Measurements from ENCODE around the gene MYCN. TPM values are rescaled to one million over a fixed set of nuclear protein-coding genes. Genes with fewer than 3 reads are reported as not detected.

Gene MYCN
- total RNA-seq (under 1 TPM; 0.23 to 0.42 (median 0.33) TPM), polyA plus RNA-seq (0.29 TPM)
- long read RNA-seq, donor 1 = 0 reads
- long read RNA-seq, donor 2 = 0 reads
- long read RNA-seq, donor 3 = 0 reads
- long read RNA-seq, donor 4 = 0 reads

DNA sequence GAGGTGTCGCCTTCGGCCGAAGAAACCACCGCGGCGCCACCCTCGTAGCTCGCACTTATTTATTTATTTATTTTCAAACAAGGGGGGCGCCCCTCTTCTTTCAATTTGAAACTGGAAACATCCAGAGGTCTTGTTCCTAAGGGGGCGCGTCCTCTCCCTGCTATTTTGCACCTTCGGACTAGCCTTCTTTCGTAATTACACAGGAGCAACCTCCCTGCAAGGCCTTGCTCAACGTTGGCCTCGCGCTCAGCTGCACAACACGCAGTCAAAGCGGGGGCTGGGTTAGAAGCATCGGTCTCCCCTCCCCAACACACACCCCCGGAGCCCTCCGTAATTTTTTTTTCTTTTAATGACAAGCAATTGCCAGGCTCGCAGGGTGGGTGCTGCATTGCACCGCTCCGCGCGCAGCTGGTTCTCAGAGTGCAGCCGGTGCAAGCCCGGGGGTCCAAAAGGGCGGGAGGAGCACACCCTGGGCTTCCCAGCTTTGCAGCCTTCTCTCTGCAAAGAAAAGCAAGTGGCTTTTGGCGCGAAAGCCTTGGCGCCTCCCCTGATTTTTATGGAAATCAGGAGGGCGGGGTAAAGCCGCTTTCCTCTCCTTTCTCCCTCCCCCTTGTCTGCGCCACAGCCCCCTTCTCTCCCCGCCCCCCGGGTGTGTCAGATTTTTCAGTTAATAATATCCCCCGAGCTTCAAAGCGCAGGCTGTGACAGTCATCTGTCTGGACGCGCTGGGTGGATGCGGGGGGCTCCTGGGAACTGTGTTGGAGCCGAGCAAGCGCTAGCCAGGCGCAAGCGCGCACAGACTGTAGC lies at the start of gene MYCN:
MYCN (plus strand) TSS at position 697 of the 807 bp plus-strand sequence. CDS start 1,515 bp downstream, outside the sequence.
- peak; percentile 23 to 69 (median 62) for DNase-seq
- Histone ChIP-seq H3K4me3 (ENCODE audit: low read length) (peak within 1 kb of the TSS; percentile 31), H3K27ac (ENCODE audit: low read length) (no peak within 1 kb of the TSS), H3K9me3 (ENCODE audit: control insufficient read depth, low read length) (no peaks in the 10 kb centered on the region), H3K27me3 (ENCODE audit: control insufficient read depth, insufficient read depth) (no peaks in the 10 kb centered on the region), H3K4me1 (ENCODE audit: control insufficient read depth, insufficient read depth, low read length) (no peaks in the 10 kb centered on the region)
- ATAC-seq = peak; percentile 16 to 30
- WGBS = 1% methylated on average over 47 of the region's 47 CpGs
- intact Hi-C loops (cut with DNase I) = loop anchor here in 3 of 4 donors (5.0 to 10.0 kb wide), 11 partner anchors 303 to 667 kb away; no protein-coding TSS in a partner anchor

DNA sequence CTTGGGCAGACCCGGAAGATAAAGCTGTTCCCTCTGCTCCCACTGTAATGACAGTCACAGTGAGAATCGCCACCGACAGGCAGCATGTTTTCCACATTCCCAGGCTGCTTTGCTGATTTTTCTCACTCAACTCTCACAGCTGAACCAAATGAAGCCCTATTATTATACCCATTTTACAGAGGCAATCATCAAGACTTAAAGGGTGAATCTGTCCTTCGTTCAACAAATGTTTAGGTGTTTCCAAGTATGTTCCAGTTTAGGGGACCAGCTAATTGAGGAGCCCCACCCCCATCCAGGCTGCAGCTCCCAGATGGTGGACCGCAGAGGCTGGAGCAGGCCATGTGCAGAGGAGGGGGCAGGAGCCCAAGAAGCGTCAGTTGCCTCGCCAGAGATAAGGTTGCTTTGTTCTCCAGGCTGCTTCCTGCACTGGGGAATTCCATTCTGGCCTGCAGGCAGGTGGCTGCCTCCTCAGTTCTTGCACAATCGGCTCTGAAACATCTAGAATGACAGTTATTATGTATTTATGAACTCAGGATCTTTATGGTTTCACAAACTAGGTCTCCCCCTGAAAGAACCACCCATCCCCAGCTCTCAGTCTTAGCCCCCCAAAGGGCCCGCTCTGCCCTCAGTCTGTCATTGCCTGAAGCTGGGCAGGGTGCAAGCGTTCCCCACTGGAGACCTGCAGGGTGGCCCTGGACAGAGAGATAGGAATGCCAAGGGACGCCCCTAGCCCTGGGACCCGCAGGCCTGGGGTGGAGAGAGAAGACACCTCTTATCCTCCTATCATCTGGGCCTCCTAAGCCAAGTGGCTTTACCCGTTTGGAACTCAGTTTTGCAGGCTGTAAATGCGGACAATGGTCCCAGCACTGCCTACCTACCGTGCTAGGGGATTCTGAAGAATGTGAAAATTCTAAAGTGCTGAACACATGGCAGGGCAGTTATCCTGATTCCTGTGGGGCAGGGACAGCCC lies 49.1 kb upstream of the MYCN start:
- Histone ChIP-seq H3K27ac (ENCODE audit: low read length) (no peak overlapping the region), H3K27me3 (ENCODE audit: control insufficient read depth, insufficient read depth) (no peaks in the 10 kb centered on the region), H3K4me1 (ENCODE audit: control insufficient read depth, insufficient read depth, low read length) (no peaks in the 10 kb centered on the region), H3K9me3 (ENCODE audit: control insufficient read depth, low read length) (no peaks in the 10 kb centered on the region), H3K4me3 (ENCODE audit: low read length) (no peak overlapping the region)
- intact Hi-C loops (cut with DNase I) = no loop called here
- ATAC-seq (peak in 1 of 2 donors; percentile 12), DNase-seq (no peak)
- 76% methylated on average over 15 of the region's 15 CpGs for WGBS

DNA sequence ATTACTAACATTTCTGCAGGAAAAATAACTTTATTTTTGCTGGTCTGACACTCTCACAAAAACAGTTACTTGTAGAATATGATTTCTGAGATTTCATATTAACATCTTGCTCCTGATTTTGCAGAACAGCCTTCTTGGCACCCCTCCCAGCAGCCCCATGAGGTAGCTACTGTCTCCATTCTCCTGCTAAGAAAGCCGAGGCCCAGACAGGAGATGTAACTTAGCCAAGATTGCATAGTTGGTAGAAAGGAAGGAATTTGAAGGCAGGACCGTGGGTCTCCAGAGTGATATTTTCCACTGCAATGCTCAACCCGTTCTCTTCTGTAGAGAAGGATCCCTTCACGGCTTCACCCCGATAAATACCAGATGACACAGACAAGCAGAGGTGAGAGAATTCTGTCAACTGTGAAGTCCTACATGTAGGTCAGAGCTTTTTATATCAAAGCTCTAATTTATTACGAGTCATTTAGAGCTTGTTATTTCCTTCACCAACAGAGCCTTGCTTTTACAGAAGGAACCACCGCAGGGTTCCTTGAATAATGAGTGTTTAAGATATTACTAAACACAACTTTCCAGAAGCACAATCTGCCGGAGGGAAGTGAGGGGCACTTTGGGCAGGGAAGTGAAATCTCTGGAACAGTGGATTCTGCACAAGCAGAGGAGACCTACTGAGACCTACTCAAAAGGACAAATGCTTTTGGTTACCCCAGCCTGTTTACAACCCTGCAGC lies 48.0 kb upstream of the MYCN start:
- ATAC-seq (no peak), DNase-seq (no peak)
- no peaks in the 10 kb centered on the region for H3K27me3 ChIP-seq (ENCODE audit: control insufficient read depth, insufficient read depth)
- 52% methylated on average over 8 of the region's 8 CpGs for WGBS
- intact Hi-C loops (cut with DNase I) = no loop called here
- H3K27ac ChIP-seq (ENCODE audit: low read length) = no peak overlapping the region
- no peaks in the 10 kb centered on the region for H3K9me3 ChIP-seq (ENCODE audit: control insufficient read depth, low read length)
- H3K4me1 ChIP-seq (ENCODE audit: control insufficient read depth, insufficient read depth, low read length) = no peaks in the 10 kb centered on the region
- no peak overlapping the region for H3K4me3 ChIP-seq (ENCODE audit: low read length)

DNA sequence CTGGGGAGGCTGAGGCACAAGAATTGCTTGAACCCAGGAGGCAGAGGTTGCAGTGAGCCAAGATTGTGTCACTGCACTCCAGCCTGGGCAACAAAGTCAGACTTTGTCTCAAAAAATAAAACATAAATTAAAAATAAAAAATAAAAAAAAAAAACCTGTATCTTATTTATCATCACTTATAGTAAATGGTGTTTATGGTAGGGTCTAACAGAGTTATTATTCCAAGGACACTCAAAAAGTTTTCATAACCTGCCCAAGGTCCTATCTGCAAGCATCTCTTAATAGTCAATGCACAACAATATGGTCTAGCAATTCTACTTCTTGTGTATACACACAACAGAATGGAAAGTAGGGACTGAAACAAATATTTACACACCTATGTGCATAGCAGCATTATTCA lies 47.3 kb upstream of the MYCN start:
- no peaks in the 10 kb centered on the region for H3K27me3 ChIP-seq (ENCODE audit: control insufficient read depth, insufficient read depth)
- intact Hi-C loops (cut with DNase I) = no loop called here
- H3K4me1 ChIP-seq (ENCODE audit: control insufficient read depth, insufficient read depth, low read length) = no peaks in the 10 kb centered on the region
- DNase-seq (no peak), ATAC-seq (no peak)
- no peak overlapping the region for H3K4me3 ChIP-seq (ENCODE audit: low read length)
- H3K9me3 ChIP-seq (ENCODE audit: control insufficient read depth, low read length) = no peaks in the 10 kb centered on the region
- H3K27ac ChIP-seq (ENCODE audit: low read length) = no peak overlapping the region

DNA sequence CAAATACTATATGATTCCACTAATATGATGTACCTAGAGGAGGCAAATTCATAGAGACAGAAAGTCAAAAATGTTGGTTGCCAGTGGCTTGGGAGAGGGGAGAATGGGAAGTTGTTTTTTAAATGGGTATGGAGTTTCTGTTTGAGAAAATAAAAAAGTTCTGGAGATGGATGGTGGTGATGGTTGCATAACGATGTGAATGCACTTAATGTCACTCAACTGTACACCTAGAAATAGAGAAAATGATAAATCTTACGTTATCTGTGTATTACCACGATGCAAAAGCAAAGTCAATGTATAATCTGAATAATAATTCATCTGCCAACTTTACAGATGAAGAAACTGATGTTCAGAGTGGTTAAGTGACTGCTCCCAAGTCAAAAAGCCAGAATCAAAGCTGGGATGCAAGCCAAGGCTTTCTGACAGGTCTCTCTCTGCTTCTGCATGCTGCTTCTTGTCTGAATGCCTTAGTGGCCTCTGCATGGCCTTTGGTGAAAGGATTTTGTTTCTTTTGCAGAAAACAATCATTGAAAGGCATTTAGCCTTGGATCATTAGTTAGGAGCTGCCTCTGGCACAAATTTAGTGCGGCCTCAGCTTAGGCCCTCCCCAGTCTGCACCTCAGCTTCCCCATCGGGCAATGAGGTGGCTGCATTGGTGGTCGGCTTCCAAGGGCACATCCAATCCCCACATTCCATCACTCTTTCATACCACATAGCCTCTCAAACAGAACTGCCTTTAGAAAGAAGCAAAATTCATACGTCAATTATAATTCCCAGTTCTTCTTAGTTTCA lies 46.5 kb upstream of the MYCN start:
- no peak for ATAC-seq
- intact Hi-C loops (cut with DNase I) = no loop called here
- WGBS = 88% methylated on average over 7 of the region's 7 CpGs

DNA sequence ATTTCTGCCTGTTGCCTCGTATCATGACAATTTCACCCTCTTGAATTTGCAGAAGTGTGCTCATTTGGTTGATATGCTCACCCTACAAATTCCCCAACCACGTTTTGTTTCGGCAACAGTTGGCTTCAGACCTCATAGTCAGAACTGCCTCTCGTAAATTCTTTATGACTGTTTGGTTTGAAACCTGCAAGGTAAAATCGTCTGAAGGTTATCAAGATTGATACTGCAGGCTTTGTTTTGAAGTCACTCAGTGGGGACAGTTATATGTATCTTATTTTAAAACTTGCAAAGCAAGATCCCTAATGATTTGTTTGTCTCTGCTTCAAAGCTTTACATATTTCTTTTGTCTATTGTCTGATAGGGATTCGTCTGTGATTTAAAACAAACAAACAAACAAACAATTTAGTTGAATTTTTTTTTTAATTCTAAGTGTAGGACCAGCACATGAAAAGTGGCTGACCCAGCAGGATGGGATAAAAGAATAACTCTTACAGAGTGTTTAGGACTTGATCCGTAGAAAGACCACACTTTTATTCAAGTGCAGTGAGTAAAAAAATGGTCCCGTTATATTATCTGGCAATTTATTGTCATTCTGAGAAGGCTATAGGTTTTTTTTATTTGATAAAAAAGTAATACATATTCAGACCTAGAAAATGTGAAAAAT lies 45.7 kb upstream of the MYCN start:
- H3K4me3 ChIP-seq (ENCODE audit: low read length) = no peak overlapping the region
- no peaks in the 10 kb centered on the region for H3K9me3 ChIP-seq (ENCODE audit: control insufficient read depth, low read length)
- intact Hi-C loops (cut with DNase I) = no loop called here
- H3K27me3 ChIP-seq (ENCODE audit: control insufficient read depth, insufficient read depth) = no peaks in the 10 kb centered on the region
- ATAC-seq (no peak), DNase-seq (no peak)
- no peak overlapping the region for H3K27ac ChIP-seq (ENCODE audit: low read length)
- H3K4me1 ChIP-seq (ENCODE audit: control insufficient read depth, insufficient read depth, low read length) = no peaks in the 10 kb centered on the region
- WGBS = 83% methylated on average over 8 of the region's 8 CpGs

More for the DNA sequence above, 46.5 kb upstream of the MYCN start:
- Histone ChIP-seq H3K4me3 (ENCODE audit: low read length) (no peak overlapping the region), H3K9me3 (ENCODE audit: control insufficient read depth, low read length) (no peaks in the 10 kb centered on the region), H3K27me3 (ENCODE audit: control insufficient read depth, insufficient read depth) (no peaks in the 10 kb centered on the region), H3K4me1 (ENCODE audit: control insufficient read depth, insufficient read depth, low read length) (no peaks in the 10 kb centered on the region), H3K27ac (ENCODE audit: low read length) (no peak overlapping the region)
- no peak for DNase-seq

DNA sequence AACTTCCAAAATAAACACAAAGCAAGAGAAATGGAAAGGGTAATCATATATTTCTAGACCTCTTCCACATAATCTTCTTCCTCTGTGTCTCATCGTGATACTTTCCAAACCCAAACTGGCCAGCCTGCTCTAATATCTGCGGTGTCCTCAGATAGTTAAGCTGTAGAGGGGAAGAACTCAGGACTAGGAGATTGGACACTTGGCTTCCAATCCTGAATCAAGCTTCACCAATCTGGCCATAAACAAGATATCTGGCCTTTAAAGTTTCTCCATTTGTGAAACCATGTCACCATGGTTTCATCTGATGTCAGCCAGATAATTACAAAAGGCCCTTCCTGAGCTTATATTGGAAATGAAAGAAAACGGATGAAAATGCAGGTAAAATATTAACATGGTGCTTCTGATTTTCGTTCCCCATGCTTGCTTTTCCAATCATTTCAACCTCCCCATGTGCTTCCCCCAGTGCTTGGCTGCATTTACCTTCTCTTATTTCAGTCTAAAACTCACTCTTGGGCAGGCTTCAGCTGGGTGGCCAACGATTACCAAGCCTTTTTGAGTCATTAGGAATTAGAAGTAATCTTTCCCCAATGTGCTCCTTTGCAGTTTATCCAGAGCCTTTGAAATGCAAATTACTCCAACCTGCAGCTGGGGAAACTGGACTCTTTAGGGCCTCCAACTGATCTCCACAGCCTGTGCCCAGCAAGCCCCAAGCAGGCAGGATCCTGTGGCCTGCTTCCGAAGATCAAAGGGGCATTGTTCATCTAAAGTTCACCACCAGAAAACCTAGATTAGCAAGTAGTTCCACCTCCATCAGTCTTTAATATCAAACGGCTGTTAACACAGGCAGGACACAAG lies 44.5 kb upstream of the MYCN start:
- 70% methylated on average over 7 of the region's 7 CpGs for WGBS
- no peak overlapping the region for H3K4me3 ChIP-seq (ENCODE audit: low read length)

DNA sequence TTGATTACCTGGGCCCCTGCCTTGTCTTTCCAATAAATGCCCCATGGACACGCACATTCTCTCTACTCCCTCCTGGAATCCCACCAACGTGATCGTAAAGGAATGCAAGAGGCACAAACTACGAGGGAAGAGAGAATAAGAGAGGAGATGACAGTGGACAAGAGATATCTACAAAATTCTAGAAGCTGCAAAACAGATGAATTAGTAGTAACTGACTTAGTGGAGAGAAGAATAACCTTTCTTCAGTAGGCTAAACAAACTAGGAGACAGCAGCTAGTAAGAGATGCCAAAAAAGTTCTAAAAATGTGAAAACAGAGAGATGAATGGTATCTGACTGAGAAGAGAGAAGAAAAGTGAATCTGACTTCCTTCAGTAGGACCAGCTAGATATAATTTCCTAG lies 43.5 kb upstream of the MYCN start:
- H3K4me3 ChIP-seq (ENCODE audit: low read length) = no peak overlapping the region

More for the DNA sequence above, 44.5 kb upstream of the MYCN start:
- intact Hi-C loops (cut with DNase I) = no loop called here
- Histone ChIP-seq H3K27ac (ENCODE audit: low read length) (no peak overlapping the region), H3K27me3 (ENCODE audit: control insufficient read depth, insufficient read depth) (no peaks in the 10 kb centered on the region), H3K9me3 (ENCODE audit: control insufficient read depth, low read length) (no peaks in the 10 kb centered on the region), H3K4me1 (ENCODE audit: control insufficient read depth, insufficient read depth, low read length) (no peaks in the 10 kb centered on the region)
- ATAC-seq (no peak), DNase-seq (no peak)

DNA sequence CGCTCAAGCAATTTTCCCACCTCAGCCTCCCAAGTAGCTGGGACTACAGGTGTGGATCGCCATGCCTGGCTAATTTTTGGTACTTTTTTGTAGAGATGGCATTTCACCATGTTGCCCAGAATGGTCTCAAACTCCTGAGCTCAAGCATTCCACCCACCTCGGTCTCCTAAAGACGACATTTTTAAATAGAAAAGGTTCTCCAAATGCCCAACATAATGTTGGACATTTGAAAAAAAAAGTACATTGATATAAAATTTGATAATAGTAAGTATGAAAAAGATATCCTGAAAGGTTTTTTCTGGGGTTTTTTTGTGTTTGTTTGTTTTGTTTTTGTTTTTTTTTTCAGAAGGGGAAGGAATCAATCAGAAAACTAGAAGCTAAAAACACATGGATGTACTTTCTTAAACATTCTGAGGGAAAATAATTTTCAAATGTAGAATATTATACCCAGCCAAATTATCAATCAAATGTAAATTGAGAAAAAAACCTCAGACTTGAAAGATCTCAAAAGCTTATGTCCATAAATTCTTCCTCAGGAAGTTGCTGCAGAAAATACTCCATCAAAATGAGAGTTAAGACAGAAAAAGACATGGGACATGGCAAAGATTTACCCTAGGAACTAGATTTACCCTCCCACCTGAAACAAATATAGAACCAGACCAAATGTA lies 42.8 kb upstream of the MYCN start:
- ATAC-seq = no peak
- Histone ChIP-seq H3K27ac (ENCODE audit: low read length) (no peak overlapping the region), H3K27me3 (ENCODE audit: control insufficient read depth, insufficient read depth) (no peaks in the 10 kb centered on the region), H3K4me3 (ENCODE audit: low read length) (no peak overlapping the region), H3K9me3 (ENCODE audit: control insufficient read depth, low read length) (peaks cover 1% of the 10 kb centered on the region), H3K4me1 (ENCODE audit: control insufficient read depth, insufficient read depth, low read length) (no peaks in the 10 kb centered on the region)
- no peak for DNase-seq
- intact Hi-C loops (cut with DNase I) = no loop called here
- 93% methylated on average over 4 of the region's 4 CpGs for WGBS

More for the DNA sequence above, 43.5 kb upstream of the MYCN start:
- peaks cover 1% of the 10 kb centered on the region for H3K9me3 ChIP-seq (ENCODE audit: control insufficient read depth, low read length)
- intact Hi-C loops (cut with DNase I) = no loop called here
- 94% methylated on average over 4 of the region's 4 CpGs for WGBS
- no peaks in the 10 kb centered on the region for H3K4me1 ChIP-seq (ENCODE audit: control insufficient read depth, insufficient read depth, low read length)
- H3K27ac ChIP-seq (ENCODE audit: low read length) = no peak overlapping the region
- DNase-seq = no peak
- H3K27me3 ChIP-seq (ENCODE audit: control insufficient read depth, insufficient read depth) = no peaks in the 10 kb centered on the region
- ATAC-seq = no peak
